Neural cell (in vitro differentiated cells): ENCODE results near the gene TAMM41.

ENCODE experiments used
- EP300 ChIP-seq: fragments of 450-650 bp; conservative IDR thresholded peaks from 2 replicates; pipeline ENCODE4 v1.6.1; 2014; ENCODE audit warnings: antibody characterized with exemption, mild to moderate bottlenecking, moderate library complexity; ENCODE audit not compliant: poor library complexity, severe bottlenecking
- EZH2 ChIP-seq: fragments of 200-600, 300-800 bp; shearing (Covaris generic), sonication (generic); IDR thresholded peaks from 2 replicates; pipeline ENCODE4 v1.6.1; 2014; ENCODE audit warnings: antibody characterized with exemption, low read length, borderline replicate concordance, mild to moderate bottlenecking; ENCODE audit not compliant: insufficient read depth, poor library complexity, severe bottlenecking
- MXI1 ChIP-seq: fragments of 450-650 bp; conservative IDR thresholded peaks from 2 replicates; pipeline ENCODE4 v1.6.1; 2014; ENCODE audit warnings: antibody characterized with exemption, mild to moderate bottlenecking; ENCODE audit not compliant: poor library complexity, severe bottlenecking
- POLR2AphosphoS5 ChIP-seq: IDR thresholded peaks from 2 replicates; pipeline ENCODE4 v1.6.1; 2012
- RAD21 ChIP-seq: fragments of 450-650 bp; conservative IDR thresholded peaks from 2 replicates; pipeline ENCODE4 v1.6.1; 2014; ENCODE audit warnings: antibody characterized with exemption, mild to moderate bottlenecking, moderate library complexity
- SMC3 ChIP-seq: fragments of 450-650 bp; conservative IDR thresholded peaks from 2 replicates; pipeline ENCODE4 v1.6.1; 2014; ENCODE audit warnings: antibody characterized with exemption, mild to moderate bottlenecking, moderate library complexity; ENCODE audit not compliant: poor library complexity
- TAF1 ChIP-seq: IDR thresholded peaks from 2 replicates; pipeline ENCODE4 v1.6.1; 2012; ENCODE audit warnings: low read depth
- TF ChIP-seq, protein P1 (sequence below): fragments of 450-650 bp; IDR thresholded peaks from 2 replicates; pipeline ENCODE4 v1.5.1; 2014; ENCODE audit warnings: antibody characterized with exemption, mild to moderate bottlenecking, moderate library complexity; ENCODE audit not compliant: poor library complexity, severe bottlenecking

DNA sequence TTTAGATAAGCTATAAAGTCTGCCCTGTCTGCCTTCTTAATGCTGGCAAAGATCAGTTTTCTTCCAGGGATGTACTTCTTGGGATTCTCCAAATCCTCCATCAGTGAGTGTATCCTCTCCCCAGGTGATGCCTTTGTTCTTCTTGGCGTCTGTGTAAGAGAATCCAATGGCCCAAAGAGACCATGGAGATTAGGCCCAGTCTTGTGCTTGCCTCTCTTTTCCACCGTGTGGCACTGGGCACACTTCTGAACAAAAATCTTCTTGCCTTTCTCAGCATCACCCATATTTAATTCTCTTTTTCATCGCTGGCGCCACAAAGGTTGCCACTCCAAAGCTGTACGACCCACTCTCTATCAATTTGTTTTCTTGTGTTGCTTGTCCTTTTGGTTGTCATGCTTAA is 32.2 kb upstream of the TAMM41 start:
- TF ChIP-seq, protein P1, sequence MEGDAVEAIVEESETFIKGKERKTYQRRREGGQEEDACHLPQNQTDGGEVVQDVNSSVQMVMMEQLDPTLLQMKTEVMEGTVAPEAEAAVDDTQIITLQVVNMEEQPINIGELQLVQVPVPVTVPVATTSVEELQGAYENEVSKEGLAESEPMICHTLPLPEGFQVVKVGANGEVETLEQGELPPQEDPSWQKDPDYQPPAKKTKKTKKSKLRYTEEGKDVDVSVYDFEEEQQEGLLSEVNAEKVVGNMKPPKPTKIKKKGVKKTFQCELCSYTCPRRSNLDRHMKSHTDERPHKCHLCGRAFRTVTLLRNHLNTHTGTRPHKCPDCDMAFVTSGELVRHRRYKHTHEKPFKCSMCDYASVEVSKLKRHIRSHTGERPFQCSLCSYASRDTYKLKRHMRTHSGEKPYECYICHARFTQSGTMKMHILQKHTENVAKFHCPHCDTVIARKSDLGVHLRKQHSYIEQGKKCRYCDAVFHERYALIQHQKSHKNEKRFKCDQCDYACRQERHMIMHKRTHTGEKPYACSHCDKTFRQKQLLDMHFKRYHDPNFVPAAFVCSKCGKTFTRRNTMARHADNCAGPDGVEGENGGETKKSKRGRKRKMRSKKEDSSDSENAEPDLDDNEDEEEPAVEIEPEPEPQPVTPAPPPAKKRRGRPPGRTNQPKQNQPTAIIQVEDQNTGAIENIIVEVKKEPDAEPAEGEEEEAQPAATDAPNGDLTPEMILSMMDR: no peak
- TF ChIP-seq SMC3 (no peak), MXI1 (no peak), RAD21 (no peak), EZH2 (no peak), POLR2AphosphoS5 (no peak), EP300 (no peak), TAF1 (no peak)
